H9 (cell line): ENCODE measurements around the gene CYCS. TPM values are rescaled to one million over a fixed set of nuclear protein-coding genes. Genes with fewer than 3 reads are reported as not detected.

Experiments used
- DNase-seq: peaks from one replicate; pipeline ENCODE4 v3.0.0-alpha.2; 2017
- H2AFZ ChIP-seq: one replicate; pipeline ENCODE4 v1.6.1; 2013; ENCODE audit warnings: mild to moderate bottlenecking, low read length, control low read depth, moderate library complexity
- H2AK5ac ChIP-seq: 2 replicates; pipeline ENCODE4 v1.6.1; 2013; ENCODE audit warnings: low read length, control low read depth, mixed read lengths; ENCODE audit not compliant: insufficient read length
- H2BK120ac ChIP-seq: one replicate; pipeline ENCODE4 v1.6.1; 2013; ENCODE audit warnings: low read depth, mild to moderate bottlenecking, low read length, control low read depth, inconsistent platforms; ENCODE audit not compliant: poor library complexity, severe bottlenecking
- H2BK12ac ChIP-seq: 2 replicates; pipeline ENCODE4 v1.6.1; 2013; ENCODE audit warnings: low read length, control low read depth, mixed read lengths, low read depth; ENCODE audit not compliant: insufficient read length
- H2BK15ac ChIP-seq: 2 replicates; pipeline ENCODE4 v1.6.1; 2013; ENCODE audit warnings: low read depth, low read length, control low read depth
- H2BK20ac ChIP-seq: one replicate; pipeline ENCODE4 v1.6.1; 2013; ENCODE audit warnings: low read depth, mild to moderate bottlenecking, low read length, control low read depth, inconsistent platforms; ENCODE audit not compliant: poor library complexity, severe bottlenecking
- H2BK5ac ChIP-seq: 2 replicates; pipeline ENCODE4 v1.6.1; 2013; ENCODE audit warnings: low read length, control low read depth, mixed read lengths; ENCODE audit not compliant: insufficient read length
- H3K14ac ChIP-seq: 2 replicates; pipeline ENCODE4 v1.6.1; 2013; ENCODE audit warnings: low read length, control low read depth; ENCODE audit not compliant: insufficient read depth
- H3K18ac ChIP-seq: 2 replicates; pipeline ENCODE4 v1.6.1; 2013; ENCODE audit warnings: low read depth, mild to moderate bottlenecking, mixed read lengths, low read length, control low read depth; ENCODE audit not compliant: insufficient read length
- H3K23ac ChIP-seq: 2 replicates; pipeline ENCODE4 v1.6.1; 2013; ENCODE audit warnings: low read length, control low read depth, mixed read lengths, low read depth; ENCODE audit not compliant: insufficient read length
- H3K23me2 ChIP-seq: 2 replicates; pipeline ENCODE4 v1.6.1; 2013; ENCODE audit warnings: low read depth, mild to moderate bottlenecking, mixed read lengths, low read length, control low read depth; ENCODE audit not compliant: insufficient read length, poor library complexity, severe bottlenecking
- H3K27ac ChIP-seq: 2 replicates; pipeline ENCODE4 v1.5.1; 2013; ENCODE audit warnings: low read length, control low read depth, mixed read lengths, low read depth; ENCODE audit not compliant: insufficient read length
- H3K27me3 ChIP-seq: 2 replicates; pipeline ENCODE4 v1.6.1; 2013; ENCODE audit warnings: low read length, control low read depth, inconsistent platforms; ENCODE audit not compliant: insufficient read depth
- H3K4ac ChIP-seq: 2 replicates; pipeline ENCODE4 v1.6.1; 2013; ENCODE audit warnings: low read depth, mild to moderate bottlenecking, control low read depth, inconsistent platforms, low read length, moderate library complexity
- H3K4me1 ChIP-seq: 2 replicates; pipeline ENCODE4 v1.6.1; 2013; ENCODE audit warnings: low read length, control low read depth, inconsistent platforms; ENCODE audit not compliant: insufficient read depth
- H3K4me2 ChIP-seq: 2 replicates; pipeline ENCODE4 v1.6.1; 2013; ENCODE audit warnings: low read length, control low read depth, mixed read lengths; ENCODE audit not compliant: insufficient read length, insufficient read depth
- H3K56ac ChIP-seq: 2 replicates; pipeline ENCODE4 v1.6.1; 2013; ENCODE audit warnings: low read depth, mild to moderate bottlenecking, mixed read lengths, low read length, control low read depth; ENCODE audit not compliant: insufficient read length
- H3K79me1 ChIP-seq: 2 replicates; pipeline ENCODE4 v1.6.1; 2013; ENCODE audit warnings: low read depth, mild to moderate bottlenecking, moderate library complexity, low read length, control low read depth, inconsistent platforms; ENCODE audit not compliant: insufficient read depth, poor library complexity, severe bottlenecking
- H3K79me2 ChIP-seq: 2 replicates; pipeline ENCODE4 v1.6.1; 2013; ENCODE audit warnings: low read length, control low read depth, inconsistent platforms; ENCODE audit not compliant: insufficient read depth
- H3K9ac ChIP-seq: 2 replicates; pipeline ENCODE4 v1.6.1; 2013; ENCODE audit warnings: low read length, control low read depth, mixed read lengths; ENCODE audit not compliant: insufficient read length; ENCODE audit errors: extremely low read depth
- H3K9me3 ChIP-seq: one replicate; pipeline ENCODE4 v1.6.1; 2013; ENCODE audit warnings: low read depth, low read length, inconsistent platforms; ENCODE audit not compliant: control insufficient read depth
- H3T11ph ChIP-seq: one replicate; pipeline ENCODE4 v1.6.1; 2013; ENCODE audit warnings: mild to moderate bottlenecking, low read length, control low read depth, inconsistent platforms
- H4K20me1 ChIP-seq: one replicate; pipeline ENCODE4 v1.6.1; 2013; ENCODE audit not compliant: control insufficient read depth, insufficient read length, insufficient read depth
- H4K5ac ChIP-seq: 2 replicates; pipeline ENCODE4 v1.6.1; 2013; ENCODE audit warnings: low read depth, mild to moderate bottlenecking, mixed read lengths, low read length, control low read depth; ENCODE audit not compliant: insufficient read length
- H4K8ac ChIP-seq: replicated peaks from 2 replicates; pipeline ENCODE4 v1.6.1; 2013; ENCODE audit warnings: low read length, control low read depth, mixed read lengths, low read depth; ENCODE audit not compliant: insufficient read length
- H4K91ac ChIP-seq: 2 replicates; pipeline ENCODE4 v1.6.1; 2013; ENCODE audit warnings: low read depth, mild to moderate bottlenecking, moderate library complexity, mixed read lengths, low read length, control low read depth; ENCODE audit not compliant: insufficient read length
- H3K27ac Mint-ChIP-seq, 3 experiments: 2 replicates in 2 of 3; 3 replicates in 1 of 3; pipeline ENCODE4 v1.8.0; 2020 to 2021; ENCODE audit warnings: mixed read lengths in 3 of 3, mild to moderate bottlenecking in 1 of 3, moderate library complexity in 1 of 3
- H3K27me3 Mint-ChIP-seq: 2 replicates; pipeline ENCODE4 v1.8.0; 2021; ENCODE audit warnings: low read depth, mild to moderate bottlenecking, moderate library complexity, mixed read lengths
- H3K36me3 Mint-ChIP-seq, 3 experiments: 2 replicates in 2 of 3; 3 replicates in 1 of 3; pipeline ENCODE4 v1.8.0; 2020 to 2021; ENCODE audit warnings: low read depth in 3 of 3, mixed read lengths in 3 of 3; ENCODE audit not compliant: insufficient read depth in 1 of 3
- H3K4me1 Mint-ChIP-seq, 2 experiments: 2 replicates each; pipeline ENCODE4 v1.8.0; 2020; ENCODE audit warnings: mixed read lengths in 2 of 2
- H3K4me3 Mint-ChIP-seq, 2 experiments: 2 replicates in 1 of 2; 3 replicates in 1 of 2; pipeline ENCODE4 v1.8.0; 2020 to 2021; ENCODE audit warnings: mild to moderate bottlenecking in 2 of 2, mixed read lengths in 2 of 2, moderate library complexity in 1 of 2
- H3K9me3 Mint-ChIP-seq, 2 experiments: 2 replicates in 1 of 2; 3 replicates in 1 of 2; pipeline ENCODE4 v1.8.0; 2020; ENCODE audit warnings: mild to moderate bottlenecking in 2 of 2, mixed read lengths in 2 of 2, moderate library complexity in 1 of 2
- CTCF ChIP-seq: fragments of 200-600 bp; sonication (generic); conservative IDR thresholded peaks from 3 replicates; pipeline ENCODE4 v1.8.0; 2021; ENCODE audit warnings: antibody characterized with exemption, mild to moderate bottlenecking
- total RNA-seq: library from RNA; stranded (reverse); gene quantifications from 2 replicates; pipeline ENCODE4 v1.2.1, GENCODE V29; 2021

Gene CYCS
- total RNA-seq, 1 experiment from 2014 or later, result 209 TPM

DNA sequence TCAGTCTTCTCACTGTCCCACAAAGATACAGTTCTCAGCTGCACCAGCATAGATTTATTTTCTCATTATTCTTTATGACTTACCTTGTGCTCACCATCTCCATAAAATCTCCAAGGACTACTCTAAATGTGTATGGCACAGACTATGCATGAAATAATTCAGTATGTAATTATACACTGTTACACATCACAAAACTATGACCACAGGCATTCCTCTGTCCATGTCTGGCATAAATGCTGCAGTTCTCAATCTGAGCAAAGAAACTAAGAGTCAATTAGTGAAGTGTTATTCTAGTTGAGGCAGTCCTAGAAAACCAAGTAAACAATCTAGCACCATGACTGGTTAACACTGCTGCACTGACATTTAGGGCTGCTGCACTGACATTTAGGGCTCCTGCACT, 2.7 kb downstream of the CYCS start:
- Mint-ChIP-seq H3K9me3 (no peaks in the 10 kb centered on the region; a peak in 2 of 5 replicates), H3K27me3 (peaks cover 2% of the 10 kb centered on the region; the same call in 1 of the 2 replicates), H3K36me3 (peaks cover 41 to 62% (median 51%) of the 10 kb centered on the region in 3 experiments), H3K27ac (no peak overlapping the region), H3K4me1 (peaks cover 8 to 9% of the 10 kb centered on the region in 2 experiments; a peak in 3 of 4 replicates), H3K4me3 (no peak overlapping the region)
- no peak overlapping the region for H2AK5ac ChIP-seq
- H2BK5ac ChIP-seq, result no peak overlapping the region
- H3K4ac ChIP-seq, result no peak overlapping the region
- no peak for TF ChIP-seq CTCF
- no peak overlapping the region for H4K8ac ChIP-seq
- H2BK15ac ChIP-seq, result no peak overlapping the region
- no peak overlapping the region for H3K18ac ChIP-seq
- no peaks in the 10 kb centered on the region for H3K79me1 ChIP-seq
- no peaks in the 10 kb centered on the region for H3K4me1 ChIP-seq
- H4K5ac ChIP-seq, result no peak overlapping the region
- H4K91ac ChIP-seq, result no peak overlapping the region
- H3K9me3 ChIP-seq, result no peaks in the 10 kb centered on the region
- H3K9ac ChIP-seq, result no peak overlapping the region
- no peaks in the 10 kb centered on the region for H3K23me2 ChIP-seq
- H2AFZ ChIP-seq, result no peak overlapping the region
- DNase-seq, result no peak
- H2BK12ac ChIP-seq, result no peak overlapping the region
- H3K23ac ChIP-seq, result no peak overlapping the region
- H3K79me2 ChIP-seq, result peaks cover 10% of the 10 kb centered on the region
- H3T11ph ChIP-seq, result no peak overlapping the region
- no peaks in the 10 kb centered on the region for H3K27me3 ChIP-seq
- no peak overlapping the region for H3K4me2 ChIP-seq
- no peak overlapping the region for H3K27ac ChIP-seq
- H3K14ac ChIP-seq, result no peak overlapping the region
- H2BK120ac ChIP-seq, result no peak overlapping the region
- no peak overlapping the region for H3K56ac ChIP-seq
- H2BK20ac ChIP-seq, result no peak overlapping the region
- no peaks in the 10 kb centered on the region for H4K20me1 ChIP-seq
